Mucosa of stomach (tissue), 1 donor: ENCODE data around the gene SPAAR.
A peak's percentile ranks its signal among the peaks of the same experiment; 100 is the strongest.

ENCODE experiments used
- H3K27me3 ChIP-seq: one replicate; pipeline ENCODE4 v1.7.0; 2013; ENCODE audit warnings: mild to moderate bottlenecking, low read length; ENCODE audit not compliant: control insufficient read depth, insufficient read depth
- H3K36me3 ChIP-seq: one replicate; pipeline ENCODE4 v1.7.0; 2013; ENCODE audit warnings: low read length; ENCODE audit not compliant: control insufficient read depth, insufficient read depth
- H3K4me1 ChIP-seq: one replicate; pipeline ENCODE4 v1.7.0; 2013; ENCODE audit warnings: mild to moderate bottlenecking, low read length; ENCODE audit not compliant: control insufficient read depth, insufficient read depth
- H3K4me3 ChIP-seq: one replicate; pipeline ENCODE4 v1.7.0; 2013; ENCODE audit warnings: low read length
- H3K9ac ChIP-seq: one replicate; pipeline ENCODE4 v1.7.0; 2013; ENCODE audit warnings: mild to moderate bottlenecking, low read length, moderate library complexity
- H3K9me3 ChIP-seq: one replicate; pipeline ENCODE4 v1.7.0; 2013; ENCODE audit warnings: mild to moderate bottlenecking, low read length, moderate library complexity; ENCODE audit not compliant: control insufficient read depth
- donor health status: Pancreatic carcinoma.

SPAAR gene

GRCh38 chr9:35944841-35945240 is 35.6 kb downstream of the SPAAR start:
- H3K9me3 ChIP-seq, result no peaks in the 10 kb centered on the region
- no peaks in the 10 kb centered on the region for H3K27me3 ChIP-seq
- no peak overlapping the region for H3K4me3 ChIP-seq
- H3K9ac ChIP-seq, result peak overlapping the region; percentile 28
- H3K4me1 ChIP-seq, result peaks cover 45% of the 10 kb centered on the region
- H3K36me3 ChIP-seq, result no peaks in the 10 kb centered on the region

- H3K9ac ChIP-seq, result peak overlapping the region; percentile 28
- H3K9me3 ChIP-seq, result no peaks in the 10 kb centered on the region
- peaks cover 42% of the 10 kb centered on the region for H3K4me1 ChIP-seq
- no peaks in the 10 kb centered on the region for H3K27me3 ChIP-seq
- H3K36me3 ChIP-seq, result no peaks in the 10 kb centered on the region
- no peak overlapping the region for H3K4me3 ChIP-seq
These were observed 36.2 kb downstream of the SPAAR start for GRCh38 chr9:35945341-35946018.

- H3K36me3 ChIP-seq, result no peaks in the 10 kb centered on the region
- H3K4me1 ChIP-seq, result peaks cover 34% of the 10 kb centered on the region
- H3K27me3 ChIP-seq, result no peaks in the 10 kb centered on the region
- no peaks in the 10 kb centered on the region for H3K9me3 ChIP-seq
- H3K4me3 ChIP-seq, result no peak overlapping the region
- no peak overlapping the region for H3K9ac ChIP-seq
These were observed 39.2 kb downstream of the SPAAR start for GRCh38 chr9:35948451-35948850.

DNA sequence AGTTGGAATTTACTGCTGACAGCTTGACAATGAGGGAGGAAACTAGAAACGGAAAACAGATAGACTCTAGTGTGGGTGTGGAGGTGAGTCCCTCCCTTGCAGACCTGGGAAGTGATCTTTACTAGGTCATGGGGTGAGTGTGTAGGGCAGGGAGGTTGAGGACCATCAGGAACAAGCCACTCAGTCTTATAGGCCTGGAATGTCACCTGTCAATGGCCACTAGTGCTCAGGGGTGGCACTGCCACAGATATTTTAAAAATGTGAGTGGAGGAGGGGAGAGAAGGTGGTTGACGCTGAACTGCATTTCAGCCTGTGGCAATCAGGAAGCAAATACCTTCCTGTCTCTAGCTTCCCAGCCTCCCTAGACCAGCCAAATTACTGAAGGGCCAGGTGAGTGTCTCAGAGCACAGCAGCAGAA is 39.6 kb downstream of the SPAAR start:
- Histone ChIP-seq H3K4me3 (no peak overlapping the region), H3K4me1 (peaks cover 34% of the 10 kb centered on the region), H3K9me3 (no peaks in the 10 kb centered on the region), H3K9ac (no peak overlapping the region), H3K27me3 (no peaks in the 10 kb centered on the region), H3K36me3 (no peaks in the 10 kb centered on the region)

DNA sequence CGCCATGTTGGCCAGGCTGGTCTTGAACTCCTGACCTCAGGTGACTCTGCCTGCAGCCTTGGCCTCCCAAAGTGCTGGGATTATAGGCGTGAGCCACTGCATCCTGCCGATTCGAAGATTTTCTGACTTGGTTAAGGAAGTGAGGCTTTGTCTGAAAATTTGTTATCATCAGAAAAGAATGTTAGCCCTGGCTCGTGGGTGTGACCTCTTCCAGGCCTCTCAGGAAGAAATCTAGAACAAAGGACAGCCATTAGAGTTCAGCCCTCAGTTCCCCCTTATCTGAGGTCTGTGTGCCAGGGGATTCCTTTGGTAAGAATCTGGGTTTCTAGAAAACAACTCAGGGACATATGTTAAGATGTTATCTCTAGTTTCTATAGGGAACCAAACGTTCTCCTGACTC is 42.4 kb downstream of the SPAAR start:
- no peak overlapping the region for H3K9ac ChIP-seq
- no peaks in the 10 kb centered on the region for H3K27me3 ChIP-seq
- peaks cover 13% of the 10 kb centered on the region for H3K4me1 ChIP-seq
- no peaks in the 10 kb centered on the region for H3K9me3 ChIP-seq
- H3K4me3 ChIP-seq, result no peak overlapping the region
- H3K36me3 ChIP-seq, result no peaks in the 10 kb centered on the region

DNA sequence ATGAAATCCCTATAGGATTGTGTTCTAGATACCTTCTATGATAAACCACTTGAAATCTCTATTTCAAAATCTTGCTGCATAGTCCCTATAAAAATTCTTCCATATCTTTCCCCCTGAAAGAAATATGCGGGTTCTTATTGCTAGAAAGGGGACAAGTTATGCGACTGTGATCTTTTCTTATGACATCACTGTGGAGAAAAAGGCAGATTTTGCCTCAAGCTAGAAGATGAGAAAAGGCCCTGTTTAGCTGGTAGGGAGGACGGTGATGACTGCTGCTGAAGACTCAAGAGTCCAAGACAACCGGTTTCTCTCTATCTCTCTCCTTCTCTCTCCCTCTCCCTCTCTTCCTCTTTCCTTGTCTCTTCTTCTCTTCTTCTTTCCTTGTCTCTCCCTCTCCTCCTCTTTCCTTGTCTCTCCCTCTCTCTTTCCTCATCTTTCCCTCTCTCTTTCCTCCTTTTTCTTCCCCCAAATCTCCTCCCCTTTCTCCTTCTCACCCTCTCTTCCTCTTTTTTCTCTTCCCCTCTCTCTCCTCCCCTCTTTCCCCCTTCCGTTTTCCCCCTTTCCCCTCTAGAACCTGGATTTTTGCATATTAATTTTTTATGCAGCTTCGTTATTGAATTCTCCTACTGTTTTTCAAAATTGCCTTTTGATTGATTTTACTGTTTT is 43.4 kb downstream of the SPAAR start:
- no peaks in the 10 kb centered on the region for H3K27me3 ChIP-seq
- H3K36me3 ChIP-seq, result no peaks in the 10 kb centered on the region
- no peaks in the 10 kb centered on the region for H3K9me3 ChIP-seq
- H3K9ac ChIP-seq, result no peak overlapping the region
- H3K4me1 ChIP-seq, result peaks cover 13% of the 10 kb centered on the region
- no peak overlapping the region for H3K4me3 ChIP-seq

DNA sequence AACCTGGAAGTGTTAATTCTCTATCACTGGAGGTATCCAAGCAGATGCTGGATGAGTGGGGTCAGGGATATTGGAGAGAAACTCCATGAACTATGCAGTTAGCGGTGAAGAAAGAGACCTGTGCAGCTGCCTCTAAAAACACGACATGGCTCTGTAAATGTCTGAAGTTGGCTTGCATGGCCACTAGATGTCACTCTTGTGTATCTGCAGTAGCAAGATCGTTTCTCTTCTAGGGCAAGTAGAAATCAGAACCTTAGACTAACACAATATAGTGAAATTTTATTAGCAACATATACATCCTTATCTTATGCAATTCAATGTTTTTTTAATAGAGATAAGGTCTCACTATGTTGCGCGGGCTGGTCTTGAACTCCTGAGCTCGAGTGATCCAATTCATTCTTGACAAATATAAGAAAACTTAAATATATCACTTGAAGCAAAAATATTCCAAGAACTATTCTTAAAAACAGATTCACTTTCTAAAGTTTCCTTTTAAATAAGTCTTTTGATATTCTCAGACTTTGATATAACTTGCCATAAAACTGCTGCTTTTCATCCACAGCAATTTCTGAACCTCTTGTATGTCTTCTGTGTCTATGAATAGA is 45.8 kb downstream of the SPAAR start:
- H3K27me3 ChIP-seq, result no peaks in the 10 kb centered on the region
- H3K9ac ChIP-seq, result no peak overlapping the region
- H3K36me3 ChIP-seq, result no peaks in the 10 kb centered on the region
- H3K9me3 ChIP-seq, result no peaks in the 10 kb centered on the region
- no peak overlapping the region for H3K4me3 ChIP-seq
- peaks cover 1% of the 10 kb centered on the region for H3K4me1 ChIP-seq

GRCh38 chr9:35956651-35957050 is 47.4 kb downstream of the SPAAR start:
- no peaks in the 10 kb centered on the region for H3K27me3 ChIP-seq
- no peak overlapping the region for H3K4me3 ChIP-seq
- H3K36me3 ChIP-seq, result no peaks in the 10 kb centered on the region
- H3K9me3 ChIP-seq, result no peaks in the 10 kb centered on the region
- H3K9ac ChIP-seq, result no peak overlapping the region
- H3K4me1 ChIP-seq, result peaks cover 13% of the 10 kb centered on the region

- peaks cover 13% of the 10 kb centered on the region for H3K4me1 ChIP-seq
- H3K36me3 ChIP-seq, result no peaks in the 10 kb centered on the region
- no peaks in the 10 kb centered on the region for H3K27me3 ChIP-seq
- no peaks in the 10 kb centered on the region for H3K9me3 ChIP-seq
- H3K4me3 ChIP-seq, result no peak within 1 kb of the TSS
- H3K9ac ChIP-seq, result no peak within 1 kb of the TSS
These were observed 49.0 kb downstream of the SPAAR start, which contains the start of gene OR2S2 for GRCh38 chr9:35958104-35958837. Gene OR2S2 (minus strand): TSS chr9:35958154. CDS start chr9:35958098, 56 bp downstream.

- Histone ChIP-seq H3K9me3 (no peaks in the 10 kb centered on the region), H3K4me1 (peaks cover 13% of the 10 kb centered on the region), H3K36me3 (no peaks in the 10 kb centered on the region), H3K27me3 (no peaks in the 10 kb centered on the region), H3K9ac (no peak overlapping the region), H3K4me3 (no peak overlapping the region)
These were observed 50.9 kb downstream of the SPAAR start for GRCh38 chr9:35960039-35960655.
